ENCODE measurements around the gene TMEM127. TPM values are rescaled to one million over a fixed set of nuclear protein-coding genes. Genes with fewer than 3 reads are reported as not detected.
"Not testable (repeated sequence)": the region's sequence is repeated elsewhere in the genome, so short reads cannot be mapped to it uniquely, and the experiment has no call there.

TMEM127 gene
- total RNA-seq: 37.8 and 41.1 TPM in 2 replicates

GRCh38 chr2:96265840-96266679, at the start of gene TMEM127, which contains the start of gene CIAO1:
Gene TMEM127, minus strand, starts transcription at chr2:96265997. Its CDS starts 616 bp downstream, at chr2:96265381.
Gene CIAO1, plus strand, starts transcription at chr2:96266225. Its CDS starts 126 bp downstream, at chr2:96266351.
- intact Hi-C loops (cut with micrococcal nuclease): loop anchor here (1.0 to 5.0 kb wide), 8 partner anchors 39 to 371 kb away; partner anchors contain the start of genes ANKRD36C, ARID5A, DUSP2 and KANSL3

DNA sequence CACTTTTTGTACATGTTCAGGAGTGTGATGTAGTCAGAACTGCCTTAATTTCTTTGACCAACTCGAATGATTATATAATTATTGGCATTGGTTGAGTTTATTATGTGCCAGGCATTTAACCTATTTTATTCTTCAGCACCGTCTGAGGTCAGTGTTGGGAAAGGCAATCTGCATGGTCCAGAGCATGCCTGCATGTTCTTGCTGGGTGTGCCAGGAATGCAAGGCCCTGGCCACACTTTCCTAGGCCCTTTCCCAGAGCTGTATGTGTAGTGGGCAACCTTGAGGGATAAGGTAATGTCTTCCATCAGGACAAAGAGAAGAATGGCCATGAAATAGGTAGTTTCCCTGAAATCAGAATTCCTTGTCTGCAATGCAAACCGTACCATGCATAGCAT, 49.2 kb upstream of the TMEM127 start:
- intact Hi-C loops (cut with micrococcal nuclease): no loop called here

GRCh38 chr2:96308248-96308647, 42.5 kb upstream of the TMEM127 start:
- intact Hi-C loops (cut with micrococcal nuclease): loop anchor here (5.0 kb wide), 1 partner anchor 199 kb away; the partner anchor contains the start of gene NEURL3

GRCh38 chr2:96306370-96306769, 40.6 kb upstream of the TMEM127 start:
- intact Hi-C loops (cut with micrococcal nuclease): loop anchor here (5.0 kb wide), 1 partner anchor 201 kb away; the partner anchor contains the start of gene NEURL3

- intact Hi-C loops (cut with micrococcal nuclease): loop anchor here (1.0 to 5.0 kb wide), 4 partner anchors 15 to 201 kb away; partner anchors contain the start of genes CIAO1 and NEURL3
Measured at GRCh38 chr2:96305979-96306308, 40.1 kb upstream of the TMEM127 start.

GRCh38 chr2:96305091-96305978, 39.5 kb upstream of the TMEM127 start, which contains the start of gene SNRNP200:
Gene SNRNP200, minus strand, starts transcription at chr2:96305546. Its CDS starts 109 bp downstream, at chr2:96305437.
- intact Hi-C loops (cut with micrococcal nuclease): loop anchor here (1.0 to 5.0 kb wide), 4 partner anchors 16 to 202 kb away; partner anchors contain the start of genes CIAO1 and NEURL3

DNA sequence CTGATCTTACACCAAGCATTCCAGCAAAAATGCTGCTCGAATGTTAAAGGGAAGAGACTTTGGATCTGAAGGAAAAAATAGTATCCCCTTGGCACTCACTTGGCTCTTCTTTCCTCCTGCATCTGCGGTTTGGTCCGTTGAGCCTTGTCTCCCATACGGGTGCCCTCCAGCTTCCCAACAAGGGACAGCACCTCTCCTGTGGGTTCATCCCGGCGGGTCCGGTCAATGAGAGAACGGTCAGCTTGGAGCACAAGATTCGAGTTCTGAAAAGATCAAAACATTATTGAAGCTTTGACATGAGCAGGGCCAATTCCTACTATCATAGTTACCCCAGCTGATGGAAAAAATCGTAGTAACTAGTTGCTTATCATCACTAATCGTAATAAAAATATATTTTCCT, 38.8 kb upstream of the TMEM127 start:
- intact Hi-C loops (cut with micrococcal nuclease): loop anchor here (1.0 to 5.0 kb wide), 4 partner anchors 17 to 203 kb away; partner anchors contain the start of genes CIAO1 and NEURL3

DNA sequence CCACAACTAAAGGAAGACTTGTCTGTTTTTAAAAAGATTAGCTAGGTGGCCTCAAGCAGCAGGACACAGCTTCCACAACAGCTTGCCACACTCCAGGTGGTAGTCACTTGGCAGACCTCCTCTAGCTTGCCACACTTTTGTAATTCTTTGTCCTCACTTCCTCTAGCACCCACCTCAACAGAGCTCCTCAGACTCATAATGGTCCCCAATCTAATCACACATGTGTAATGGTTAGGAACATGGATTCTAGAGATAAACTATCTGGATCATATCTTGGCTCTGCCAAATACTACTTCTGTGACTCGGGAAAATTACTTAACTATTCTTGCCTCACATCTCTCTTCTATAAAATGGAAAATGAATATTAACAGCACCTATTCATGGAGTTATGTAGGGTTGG, 36.1 kb upstream of the TMEM127 start:
- intact Hi-C loops (cut with micrococcal nuclease): no loop called here

GRCh38 chr2:96296925-96297324, 31.1 kb upstream of the TMEM127 start:
- intact Hi-C loops (cut with micrococcal nuclease): no loop called here

GRCh38 chr2:96294271-96294670, 28.5 kb upstream of the TMEM127 start:
- intact Hi-C loops (cut with micrococcal nuclease): not testable (repeated sequence)

- intact Hi-C loops (cut with micrococcal nuclease): no loop called here
Measured at GRCh38 chr2:96291751-96292150, 26.0 kb upstream of the TMEM127 start.

GRCh38 chr2:96287273-96287856, 21.6 kb upstream of the TMEM127 start:
- intact Hi-C loops (cut with micrococcal nuclease): no loop called here

DNA sequence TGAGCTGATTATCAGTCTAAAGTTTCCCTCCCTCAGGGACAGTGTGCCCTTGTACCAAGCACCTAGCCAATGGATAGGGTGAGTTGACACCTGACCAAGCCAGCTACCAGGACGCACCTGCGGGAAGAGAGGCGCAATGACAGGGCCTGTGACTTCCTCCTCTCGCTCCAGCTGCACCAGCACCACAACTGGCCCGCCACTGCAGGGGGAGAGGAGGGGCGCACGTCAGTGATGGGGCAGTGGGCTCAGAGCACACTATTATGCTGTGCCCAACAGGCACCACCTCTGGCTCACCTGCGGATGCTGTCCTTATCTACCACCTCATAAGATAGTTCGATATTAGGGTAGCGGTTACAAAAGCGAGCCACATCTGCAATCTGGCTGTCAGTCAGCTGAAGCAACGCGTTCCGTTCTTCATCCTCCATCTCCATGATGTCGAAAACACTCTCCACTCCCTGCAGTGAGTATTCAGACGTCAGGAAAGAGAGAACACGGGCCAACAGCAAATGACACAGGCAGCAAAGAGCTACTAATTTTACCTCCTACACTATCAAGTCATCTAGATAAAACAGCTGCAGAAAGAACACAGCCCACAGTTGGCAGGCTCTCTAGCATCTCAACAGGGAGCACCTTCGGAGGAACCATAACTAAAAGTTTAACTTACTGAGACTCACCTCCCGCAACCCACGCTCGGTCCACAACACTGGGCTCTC, 11.1 kb upstream of the TMEM127 start:
- intact Hi-C loops (cut with micrococcal nuclease): no loop called here

GRCh38 chr2:96274355-96275056, 8.7 kb upstream of the TMEM127 start:
- intact Hi-C loops (cut with micrococcal nuclease): no loop called here

GRCh38 chr2:96273763-96274162, 8.0 kb upstream of the TMEM127 start:
- intact Hi-C loops (cut with micrococcal nuclease): no loop called here

- intact Hi-C loops (cut with micrococcal nuclease): no loop called here
Measured at GRCh38 chr2:96271995-96272394, 6.2 kb upstream of the TMEM127 start.

DNA sequence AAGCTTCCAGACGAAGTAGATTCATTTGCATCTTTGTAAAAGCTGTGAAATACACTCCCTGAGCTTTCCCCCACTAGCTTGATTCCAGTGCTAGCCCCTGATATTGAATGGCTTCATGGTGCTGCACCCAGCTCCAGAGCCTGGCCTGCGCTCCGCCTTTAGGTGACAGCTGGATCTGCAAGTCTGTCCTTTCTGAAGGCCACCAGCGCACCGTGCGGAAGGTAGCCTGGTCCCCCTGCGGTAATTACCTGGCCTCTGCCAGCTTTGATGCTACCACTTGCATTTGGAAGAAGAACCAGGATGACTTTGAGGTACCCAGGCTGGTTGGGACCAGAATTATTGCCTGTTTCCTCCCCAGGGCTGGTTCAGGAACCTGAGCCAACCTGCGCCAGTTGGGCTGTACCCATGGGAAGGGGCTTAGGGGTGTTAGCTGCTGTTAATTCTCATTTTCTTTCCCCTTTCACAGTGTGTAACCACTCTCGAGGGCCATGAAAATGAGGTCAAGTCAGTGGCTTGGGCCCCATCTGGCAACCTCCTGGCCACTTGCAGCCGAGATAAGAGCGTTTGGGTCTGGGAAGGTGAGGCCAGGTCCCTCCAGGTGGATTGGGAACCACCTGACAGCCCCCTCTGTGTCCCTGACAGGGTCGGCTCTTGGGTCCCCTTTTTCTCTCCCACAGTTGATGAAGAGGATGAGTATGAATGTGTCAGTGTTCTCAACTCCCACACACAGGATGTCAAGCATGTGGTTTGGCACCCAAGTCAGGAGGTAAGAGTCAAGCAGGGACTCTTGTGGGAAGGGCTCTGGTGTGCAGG, 1.6 kb upstream of the TMEM127 start:
- intact Hi-C loops (cut with micrococcal nuclease): loop anchor here (5.0 kb wide), 3 partner anchors 55 to 370 kb away; partner anchors contain the start of genes ANKRD36C and KANSL3

GRCh38 chr2:96265349-96265839, 403 bp downstream of the TMEM127 start:
- intact Hi-C loops (cut with micrococcal nuclease): loop anchor here (5.0 kb wide), 3 partner anchors 57 to 372 kb away; partner anchors contain the start of genes ANKRD36C and KANSL3
